ENCODE data around the gene CGRRF1.

CGRRF1 gene

DNA sequence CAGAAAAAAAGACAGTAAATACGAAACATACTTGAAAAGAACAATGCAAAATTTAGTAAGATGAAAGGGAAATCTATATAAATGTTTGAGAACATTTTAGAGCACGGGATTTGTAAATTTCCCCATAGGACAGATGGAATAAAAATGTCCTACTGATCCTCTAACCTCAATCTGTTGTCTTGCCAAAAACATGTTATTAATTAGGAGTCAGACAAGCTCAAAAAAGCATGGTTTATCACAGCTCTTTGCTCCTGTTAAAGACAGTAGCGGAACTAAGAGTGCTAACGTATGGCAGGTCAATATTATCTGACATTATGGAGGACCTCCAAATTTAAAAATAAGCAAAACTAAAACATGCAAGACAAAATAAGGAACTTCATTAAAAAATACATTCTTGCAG, 33.8 kb upstream of the CGRRF1 start:
- TF ChIP-seq, protein P1, sequence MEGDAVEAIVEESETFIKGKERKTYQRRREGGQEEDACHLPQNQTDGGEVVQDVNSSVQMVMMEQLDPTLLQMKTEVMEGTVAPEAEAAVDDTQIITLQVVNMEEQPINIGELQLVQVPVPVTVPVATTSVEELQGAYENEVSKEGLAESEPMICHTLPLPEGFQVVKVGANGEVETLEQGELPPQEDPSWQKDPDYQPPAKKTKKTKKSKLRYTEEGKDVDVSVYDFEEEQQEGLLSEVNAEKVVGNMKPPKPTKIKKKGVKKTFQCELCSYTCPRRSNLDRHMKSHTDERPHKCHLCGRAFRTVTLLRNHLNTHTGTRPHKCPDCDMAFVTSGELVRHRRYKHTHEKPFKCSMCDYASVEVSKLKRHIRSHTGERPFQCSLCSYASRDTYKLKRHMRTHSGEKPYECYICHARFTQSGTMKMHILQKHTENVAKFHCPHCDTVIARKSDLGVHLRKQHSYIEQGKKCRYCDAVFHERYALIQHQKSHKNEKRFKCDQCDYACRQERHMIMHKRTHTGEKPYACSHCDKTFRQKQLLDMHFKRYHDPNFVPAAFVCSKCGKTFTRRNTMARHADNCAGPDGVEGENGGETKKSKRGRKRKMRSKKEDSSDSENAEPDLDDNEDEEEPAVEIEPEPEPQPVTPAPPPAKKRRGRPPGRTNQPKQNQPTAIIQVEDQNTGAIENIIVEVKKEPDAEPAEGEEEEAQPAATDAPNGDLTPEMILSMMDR (conservative IDR thresholded peaks at IDR 0.05; ENCODE audit: low read length), result no peak
- TF ChIP-seq EZH2phosphoT487 (IDR thresholded peaks at IDR 0.05; ENCODE audit: borderline replicate concordance), result no peak
- no peaks in the 10 kb centered on the region for H3F3A ChIP-seq (ENCODE audit: low read depth)
- H3K4me3 ChIP-seq (ENCODE audit: low read length, poor library complexity, severe bottlenecking), result no peak overlapping the region
- no peak overlapping the region for H3K4me2 ChIP-seq (ENCODE audit: low read depth, low read length, poor library complexity, severe bottlenecking)
- no peaks in the 10 kb centered on the region for H3K9me2 ChIP-seq (replicated peaks; ENCODE audit: low read depth, low read length)
- H3K79me2 ChIP-seq (ENCODE audit: insufficient read depth, low read length), result no peaks in the 10 kb centered on the region
- H3K9ac ChIP-seq (ENCODE audit: low read depth, low read length, poor library complexity, severe bottlenecking), result no peak overlapping the region
- no peaks in the 10 kb centered on the region for H3K27me3 ChIP-seq (ENCODE audit: insufficient read depth, low read length, poor library complexity, severe bottlenecking)
- peaks cover 38% of the 10 kb centered on the region; the same call in 1 of the 2 replicates for H3K36me3 ChIP-seq (ENCODE audit: insufficient read depth, low read length)
- no peaks in the 10 kb centered on the region for H3K9me3 ChIP-seq (ENCODE audit: insufficient read depth, low read depth, low read length)
- no peak overlapping the region for H2AFZ ChIP-seq (ENCODE audit: low read length)
- H3K4me1 ChIP-seq (ENCODE audit: insufficient read depth, low read length, poor library complexity, severe bottlenecking), result no peaks in the 10 kb centered on the region
- no peaks in the 10 kb centered on the region for H4K20me1 ChIP-seq (ENCODE audit: insufficient read depth, low read length, poor library complexity, severe bottlenecking)

GRCh38 chr14:54478636-54479215, 31.0 kb upstream of the CGRRF1 start:
- Histone ChIP-seq H3F3A (ENCODE audit: low read depth) (no peaks in the 10 kb centered on the region), H3K36me3 (ENCODE audit: insufficient read depth, low read length) (peaks cover 51% of the 10 kb centered on the region; the same call in 1 of the 2 replicates), H3K4me3 (ENCODE audit: low read length, poor library complexity, severe bottlenecking) (no peak overlapping the region), H3K9ac (ENCODE audit: low read depth, low read length, poor library complexity, severe bottlenecking) (no peak overlapping the region), H2AFZ (ENCODE audit: low read length) (no peak overlapping the region), H3K9me3 (ENCODE audit: insufficient read depth, low read depth, low read length) (no peaks in the 10 kb centered on the region), H4K20me1 (ENCODE audit: insufficient read depth, low read length, poor library complexity, severe bottlenecking) (peaks cover 19% of the 10 kb centered on the region), H3K4me2 (ENCODE audit: low read depth, low read length, poor library complexity, severe bottlenecking) (no peak overlapping the region), H3K9me2 (replicated peaks; ENCODE audit: low read depth, low read length) (no peaks in the 10 kb centered on the region), H3K4me1 (ENCODE audit: insufficient read depth, low read length, poor library complexity, severe bottlenecking) (peaks cover 18% of the 10 kb centered on the region), H3K27me3 (ENCODE audit: insufficient read depth, low read length, poor library complexity, severe bottlenecking) (no peaks in the 10 kb centered on the region), H3K79me2 (ENCODE audit: insufficient read depth, low read length) (peaks cover 22% of the 10 kb centered on the region)
- no peak for TF ChIP-seq EZH2phosphoT487 (IDR thresholded peaks at IDR 0.05; ENCODE audit: borderline replicate concordance)
- TF ChIP-seq, protein P1 (conservative IDR thresholded peaks at IDR 0.05; ENCODE audit: low read length), result no peak

DNA sequence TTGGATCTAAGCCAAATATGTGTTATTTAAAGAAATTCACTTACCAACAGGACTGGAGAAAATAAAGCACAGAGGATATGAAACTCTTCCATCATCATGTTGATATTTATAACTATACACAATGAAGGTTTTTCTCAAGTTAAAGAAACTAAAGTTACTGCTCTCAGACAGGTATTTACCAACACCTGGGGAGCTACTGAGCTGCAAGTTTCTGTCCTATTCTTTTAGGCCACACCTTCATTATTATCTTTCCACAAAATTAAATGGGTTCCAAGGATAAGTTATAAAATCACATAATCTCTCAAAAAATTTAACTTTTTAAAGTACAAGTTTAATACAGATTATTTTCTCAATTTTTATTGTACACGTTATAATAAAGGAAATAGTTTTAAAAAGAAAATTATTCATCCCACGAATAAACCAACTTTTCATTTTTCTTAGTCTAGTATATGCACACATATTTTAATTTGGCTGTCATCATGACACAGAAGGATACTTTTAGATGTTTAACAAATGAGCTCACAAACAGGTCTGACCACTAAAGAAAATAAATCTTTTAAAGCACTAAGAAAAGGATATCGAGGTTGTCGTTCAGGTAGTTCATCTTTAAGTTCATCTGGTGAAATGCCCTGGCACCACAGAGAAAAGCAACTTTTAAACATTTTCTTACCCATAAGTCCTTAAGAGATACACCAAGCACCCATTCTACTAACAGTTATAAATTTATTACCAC, 28.7 kb upstream of the CGRRF1 start:
- H3K79me2 ChIP-seq (ENCODE audit: insufficient read depth, low read length), result peaks cover 41% of the 10 kb centered on the region

More for the DNA sequence above, 28.7 kb upstream of the CGRRF1 start:
- Histone ChIP-seq H3K4me3 (ENCODE audit: low read length, poor library complexity, severe bottlenecking) (no peak overlapping the region), H3K9me3 (ENCODE audit: insufficient read depth, low read depth, low read length) (no peaks in the 10 kb centered on the region), H3F3A (ENCODE audit: low read depth) (no peaks in the 10 kb centered on the region), H3K27me3 (ENCODE audit: insufficient read depth, low read length, poor library complexity, severe bottlenecking) (no peaks in the 10 kb centered on the region), H3K9ac (ENCODE audit: low read depth, low read length, poor library complexity, severe bottlenecking) (no peak overlapping the region), H4K20me1 (ENCODE audit: insufficient read depth, low read length, poor library complexity, severe bottlenecking) (peaks cover 39% of the 10 kb centered on the region), H3K4me2 (ENCODE audit: low read depth, low read length, poor library complexity, severe bottlenecking) (no peak overlapping the region), H3K9me2 (replicated peaks; ENCODE audit: low read depth, low read length) (no peaks in the 10 kb centered on the region), H3K4me1 (ENCODE audit: insufficient read depth, low read length, poor library complexity, severe bottlenecking) (peaks cover 38% of the 10 kb centered on the region), H3K36me3 (ENCODE audit: insufficient read depth, low read length) (peaks cover 40% of the 10 kb centered on the region; the same call in 1 of the 2 replicates), H2AFZ (ENCODE audit: low read length) (no peak overlapping the region)
- TF ChIP-seq EZH2phosphoT487 (IDR thresholded peaks at IDR 0.05; ENCODE audit: borderline replicate concordance), result no peak
- TF ChIP-seq, protein P1 (conservative IDR thresholded peaks at IDR 0.05; ENCODE audit: low read length), result no peak

Data from Loucy (cell line).